ENCODE data around the gene CREBBP.

Gene CREBBP

GRCh38 chr16:3791701-3792100, 88.8 kb downstream of the CREBBP start:
- DNase-seq, result no peak

GRCh38 chr16:3789375-3790099, 91.0 kb downstream of the CREBBP start:
- DNase-seq, result no peak

GRCh38 chr16:3788711-3789374, 91.7 kb downstream of the CREBBP start:
- DNase-seq, result no peak

GRCh38 chr16:3787924-3788661, 92.4 kb downstream of the CREBBP start:
- DNase-seq, result no peak

GRCh38 chr16:3785413-3785812, 95.1 kb downstream of the CREBBP start:
- no peak for DNase-seq

GRCh38 chr16:3783516-3783915, 97.0 kb downstream of the CREBBP start:
- DNase-seq, result no peak

- DNase-seq, result no peak
Observed at GRCh38 chr16:3782566-3782965, 97.9 kb downstream of the CREBBP start.

- no peak for DNase-seq
Observed at GRCh38 chr16:3781421-3781820, 99.1 kb downstream of the CREBBP start.

- DNase-seq, result no peak
Observed at GRCh38 chr16:3780570-3780969, 99.9 kb downstream of the CREBBP start.

- DNase-seq, result no peak
Observed at GRCh38 chr16:3776316-3776715, 104.2 kb downstream of the CREBBP start.

- DNase-seq, result no peak
Observed at GRCh38 chr16:3774819-3775218, 105.7 kb downstream of the CREBBP start.

GRCh38 chr16:3774156-3774767, 106.3 kb downstream of the CREBBP start:
- DNase-seq, result no peak

- no peak for DNase-seq
Observed at GRCh38 chr16:3773663-3774062, 106.8 kb downstream of the CREBBP start.

- no peak for DNase-seq
Observed at GRCh38 chr16:3771513-3771912, 109.0 kb downstream of the CREBBP start.

- DNase-seq, result no peak
Observed at GRCh38 chr16:3770530-3770929, 110.0 kb downstream of the CREBBP start.

GRCh38 chr16:3769942-3770341, 110.6 kb downstream of the CREBBP start:
- DNase-seq, result no peak

- DNase-seq, result no peak
Observed at GRCh38 chr16:3769013-3769412, 111.5 kb downstream of the CREBBP start.

- no peak for DNase-seq
Observed at GRCh38 chr16:3767333-3767986, 113.1 kb downstream of the CREBBP start.

GRCh38 chr16:3766177-3766576, 114.3 kb downstream of the CREBBP start:
- no peak for DNase-seq

GRCh38 chr16:3764409-3764808, 116.1 kb downstream of the CREBBP start:
- DNase-seq, result no peak

- DNase-seq, result no peak
Observed at GRCh38 chr16:3762107-3762750, 118.3 kb downstream of the CREBBP start.

- DNase-seq, result no peak
Observed at GRCh38 chr16:3761375-3762106, 119.0 kb downstream of the CREBBP start.
